Choroid plexus epithelial cell (primary cell): ENCODE data around the gene BTBD9.

Experiments
- DNase-seq: peaks from one replicate; pipeline ENCODE4 v3.0.0-alpha.2; 2010; ENCODE audit warnings: low read depth
- H3K4me3 ChIP-seq: 2 replicates; pipeline ENCODE4 v1.5.1; 2011; ENCODE audit warnings: low read depth, mild to moderate bottlenecking, control low read depth, low read length, moderate library complexity
- CTCF ChIP-seq: conservative IDR thresholded peaks from 2 replicates; pipeline ENCODE4 v1.5.1; 2011; ENCODE audit warnings: low read depth, mild to moderate bottlenecking, control low read depth, inconsistent platforms, low read length, moderate library complexity

BTBD9 gene

GRCh38 chr6:38152620-38153019 lies 487.1 kb downstream of the BTBD9 start:
- DNase-seq: no peak
- TF ChIP-seq CTCF: no peak
- no peak overlapping the region for H3K4me3 ChIP-seq

GRCh38 chr6:38151580-38152500 lies 487.9 kb downstream of the BTBD9 start:
- H3K4me3 ChIP-seq: no peak overlapping the region
- DNase-seq: no peak
- no peak for TF ChIP-seq CTCF

DNA sequence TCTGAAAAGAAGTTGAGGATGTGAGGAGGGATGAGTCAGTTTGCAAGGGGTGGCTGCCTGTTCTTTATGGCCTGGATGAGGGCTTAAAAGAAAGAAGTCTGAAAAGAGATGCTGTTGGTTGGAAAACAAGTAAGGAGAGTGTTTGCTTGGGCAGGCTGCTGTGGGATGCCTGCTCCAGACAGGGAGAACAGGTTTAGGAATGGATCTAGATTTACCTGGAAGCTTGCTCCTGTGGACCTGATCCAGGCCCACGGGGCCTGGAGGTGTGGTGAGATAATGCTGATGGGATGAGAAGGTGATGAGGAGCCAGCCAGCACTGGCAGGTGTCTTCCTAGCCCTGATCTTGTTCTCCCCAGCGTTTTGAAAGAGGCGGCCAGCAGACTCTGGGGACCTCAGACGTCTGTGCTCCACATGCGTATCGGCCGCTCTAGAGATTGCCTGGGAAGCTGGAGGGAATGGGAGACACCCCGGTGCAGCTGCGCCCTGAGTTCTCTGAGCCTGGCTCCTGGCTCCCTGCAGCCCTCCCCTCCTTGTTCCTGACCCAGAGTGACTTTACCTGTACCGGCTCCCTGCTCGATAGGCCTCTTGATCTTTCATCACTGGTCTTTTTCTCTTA lies 488.9 kb downstream of the BTBD9 start:
- DNase-seq: no peak
- no peak overlapping the region for H3K4me3 ChIP-seq
- TF ChIP-seq CTCF: no peak

DNA sequence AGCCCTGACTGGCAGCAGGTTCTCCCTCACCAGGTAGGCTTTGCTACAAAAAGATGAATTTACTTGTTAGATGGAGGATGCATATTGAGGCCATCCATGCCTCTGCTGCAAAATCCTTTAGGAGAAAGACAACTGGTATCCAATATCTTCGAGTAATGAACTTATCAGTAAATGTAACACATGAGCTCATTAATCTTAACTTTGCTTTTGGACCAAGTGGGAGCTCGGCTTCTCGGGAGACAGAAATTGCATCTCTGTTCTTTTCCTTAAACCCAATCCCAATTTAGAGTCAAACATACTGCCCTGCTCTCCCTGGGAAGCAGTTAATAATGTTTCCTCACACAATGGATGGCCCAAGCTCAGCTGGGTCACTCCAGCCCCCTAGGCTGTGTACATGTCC lies 489.7 kb downstream of the BTBD9 start:
- no peak for TF ChIP-seq CTCF
- no peak overlapping the region for H3K4me3 ChIP-seq
- no peak for DNase-seq

- DNase-seq: no peak
- H3K4me3 ChIP-seq: no peak overlapping the region
- TF ChIP-seq CTCF: no peak
Measured at GRCh38 chr6:38149531-38149930, 490.2 kb downstream of the BTBD9 start.

DNA sequence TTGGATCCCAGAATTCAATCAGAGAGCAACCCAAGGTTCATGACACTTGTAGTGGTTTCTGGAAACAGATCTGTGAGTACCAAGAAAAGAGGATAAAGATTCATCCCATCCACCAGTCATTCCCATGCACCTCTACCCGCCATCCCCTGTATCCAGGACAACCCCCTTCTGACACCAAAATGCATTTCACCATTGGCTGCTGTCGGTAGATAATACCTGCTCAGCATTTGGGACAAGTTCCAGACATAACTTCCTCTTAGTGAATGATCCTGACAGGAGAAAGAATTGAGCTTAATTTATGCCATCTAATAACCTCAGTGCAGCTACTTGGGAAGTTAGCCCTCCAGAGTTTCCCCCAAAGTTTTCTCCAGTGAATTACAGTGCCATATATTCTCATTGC lies 491.1 kb downstream of the BTBD9 start:
- no peak for DNase-seq
- no peak for TF ChIP-seq CTCF
- no peak overlapping the region for H3K4me3 ChIP-seq

DNA sequence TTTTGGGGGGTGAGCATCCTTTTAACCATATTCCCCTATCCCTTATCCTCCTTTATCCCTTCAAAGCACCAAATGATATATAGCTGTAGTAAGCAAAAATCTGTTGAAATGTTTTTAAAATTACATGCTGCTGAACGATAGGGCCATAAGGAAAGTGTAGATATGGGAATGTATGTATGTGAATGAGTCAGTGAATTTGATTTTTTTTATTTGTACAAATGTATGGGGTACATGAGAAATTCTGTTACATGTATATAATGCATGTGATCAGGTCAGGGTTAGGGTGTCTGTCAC lies 493.0 kb downstream of the BTBD9 start:
- H3K4me3 ChIP-seq: no peak overlapping the region
- TF ChIP-seq CTCF: no peak
- no peak for DNase-seq
